Measurements from ENCODE around the gene FAM50A.
A peak's percentile ranks its signal among the peaks of the same experiment; 100 is the strongest.

Gene FAM50A

GRCh38 chrX:154419688-154420401 is 24.1 kb upstream of the FAM50A start:
- TF ChIP-seq FOXP2 (optimal IDR thresholded peaks at IDR 0.05; ENCODE audit: borderline replicate concordance, extremely low read depth, extremely low read length, insufficient read depth) (no peak), SIN3A (IDR thresholded peaks at IDR 0.05; ENCODE audit: borderline replicate concordance, insufficient read depth, low read length) (no peak), TAF1 (IDR thresholded peaks at IDR 0.05; ENCODE audit: borderline replicate concordance, insufficient read depth, low read length) (no peak), REST (IDR thresholded peaks at IDR 0.05; ENCODE audit: insufficient read depth in 1 of 2, low read depth in 2 of 2, low read length in 2 of 2) (no peak), POLR2AphosphoS5 (IDR thresholded peaks at IDR 0.05; ENCODE audit: low read depth, low read length) (no peak)

GRCh38 chrX:154420402-154420756 is 23.6 kb upstream of the FAM50A start:
- TF ChIP-seq REST (IDR thresholded peaks at IDR 0.05; ENCODE audit: insufficient read depth in 1 of 2, low read depth in 2 of 2, low read length in 2 of 2) = no peak
- no peak for TF ChIP-seq POLR2AphosphoS5 (IDR thresholded peaks at IDR 0.05; ENCODE audit: low read depth, low read length)
- no peak for TF ChIP-seq FOXP2 (optimal IDR thresholded peaks at IDR 0.05; ENCODE audit: borderline replicate concordance, extremely low read depth, extremely low read length, insufficient read depth)
- no peak for TF ChIP-seq TAF1 (IDR thresholded peaks at IDR 0.05; ENCODE audit: borderline replicate concordance, insufficient read depth, low read length)
- no peak for TF ChIP-seq SIN3A (IDR thresholded peaks at IDR 0.05; ENCODE audit: borderline replicate concordance, insufficient read depth, low read length)

GRCh38 chrX:154426916-154427770 is 16.8 kb upstream of the FAM50A start:
- TF ChIP-seq POLR2AphosphoS5 (IDR thresholded peaks at IDR 0.05; ENCODE audit: low read depth, low read length) (no peak), SIN3A (IDR thresholded peaks at IDR 0.05; ENCODE audit: borderline replicate concordance, insufficient read depth, low read length) (no peak), FOXP2 (optimal IDR thresholded peaks at IDR 0.05; ENCODE audit: borderline replicate concordance, extremely low read depth, extremely low read length, insufficient read depth) (no peak), TAF1 (IDR thresholded peaks at IDR 0.05; ENCODE audit: borderline replicate concordance, insufficient read depth, low read length) (no peak), REST (IDR thresholded peaks at IDR 0.05; ENCODE audit: insufficient read depth in 1 of 2, low read depth in 2 of 2, low read length in 2 of 2) (no peak)

GRCh38 chrX:154428176-154429171 is 15.5 kb upstream of the FAM50A start, which contains the start of gene ATP6AP1:
Gene ATP6AP1 (plus strand): TSS chrX:154428677. CDS start chrX:154428693, 16 bp downstream.
- TF ChIP-seq POLR2AphosphoS5 (IDR thresholded peaks at IDR 0.05; ENCODE audit: low read depth, low read length) (peak; percentile 51), FOXP2 (optimal IDR thresholded peaks at IDR 0.05; ENCODE audit: borderline replicate concordance, extremely low read depth, extremely low read length, insufficient read depth) (no peak)

- TF ChIP-seq POLR2AphosphoS5 (IDR thresholded peaks at IDR 0.05; ENCODE audit: low read depth, low read length) (no peak), TAF1 (IDR thresholded peaks at IDR 0.05; ENCODE audit: borderline replicate concordance, insufficient read depth, low read length) (no peak)
Observed at GRCh38 chrX:154429711-154430110, 14.2 kb upstream of the FAM50A start.
